Measurements from ENCODE around the gene NPR2.

The NPR2 gene

GRCh38 chr9:35832814-35833213 is 41.4 kb downstream of the NPR2 start:
- no peak for DNase-seq (ENCODE audit: low read depth)

- no peak for DNase-seq (ENCODE audit: low read depth)
Measured at GRCh38 chr9:35834260-35835215, 43.1 kb downstream of the NPR2 start.

- DNase-seq (ENCODE audit: low read depth), result no peak
Measured at GRCh38 chr9:35835216-35835632, 43.8 kb downstream of the NPR2 start.

- no peak for DNase-seq (ENCODE audit: low read depth)
Measured at GRCh38 chr9:35835766-35836165, 44.4 kb downstream of the NPR2 start.

- DNase-seq (ENCODE audit: low read depth), result no peak
Measured at GRCh38 chr9:35836595-35836994, 45.2 kb downstream of the NPR2 start.

- no peak for DNase-seq (ENCODE audit: low read depth)
Measured at GRCh38 chr9:35839926-35840325, 48.5 kb downstream of the NPR2 start.

GRCh38 chr9:35840881-35841644 is 49.7 kb downstream of the NPR2 start:
- DNase-seq (ENCODE audit: low read depth), result no peak

- no peak for DNase-seq (ENCODE audit: low read depth)
Measured at GRCh38 chr9:35841645-35841900, 50.2 kb downstream of the NPR2 start.

GRCh38 chr9:35842020-35842745 is 50.8 kb downstream of the NPR2 start:
- no peak for DNase-seq (ENCODE audit: low read depth)

GRCh38 chr9:35842795-35843194 is 51.4 kb downstream of the NPR2 start:
- no peak for DNase-seq (ENCODE audit: low read depth)

GRCh38 chr9:35844628-35845270 is 53.4 kb downstream of the NPR2 start:
- peak; percentile 90 for DNase-seq (ENCODE audit: low read depth)

GRCh38 chr9:35845824-35846771 is 54.7 kb downstream of the NPR2 start:
- no peak for DNase-seq (ENCODE audit: low read depth)

GRCh38 chr9:35847792-35848572 is 56.6 kb downstream of the NPR2 start:
- peak; percentile 86 for DNase-seq (ENCODE audit: low read depth)

GRCh38 chr9:35852267-35852815 is 61.0 kb downstream of the NPR2 start:
- DNase-seq (ENCODE audit: low read depth), result no peak

- no peak for DNase-seq (ENCODE audit: low read depth)
Measured at GRCh38 chr9:35852876-35853865, 61.8 kb downstream of the NPR2 start.

GRCh38 chr9:35854091-35854762 is 62.8 kb downstream of the NPR2 start:
- no peak for DNase-seq (ENCODE audit: low read depth)

- DNase-seq (ENCODE audit: low read depth), result no peak
Measured at GRCh38 chr9:35856206-35856605, 64.8 kb downstream of the NPR2 start.

GRCh38 chr9:35856882-35857281 is 65.5 kb downstream of the NPR2 start:
- DNase-seq (ENCODE audit: low read depth), result no peak
